ENCODE data around the gene TUBB1. TPM values are rescaled to one million over a fixed set of nuclear protein-coding genes. Genes with fewer than 3 reads are reported as not detected.

Gene TUBB1
- total RNA-seq, 1 donor from 2014 or later: not detected

DNA sequence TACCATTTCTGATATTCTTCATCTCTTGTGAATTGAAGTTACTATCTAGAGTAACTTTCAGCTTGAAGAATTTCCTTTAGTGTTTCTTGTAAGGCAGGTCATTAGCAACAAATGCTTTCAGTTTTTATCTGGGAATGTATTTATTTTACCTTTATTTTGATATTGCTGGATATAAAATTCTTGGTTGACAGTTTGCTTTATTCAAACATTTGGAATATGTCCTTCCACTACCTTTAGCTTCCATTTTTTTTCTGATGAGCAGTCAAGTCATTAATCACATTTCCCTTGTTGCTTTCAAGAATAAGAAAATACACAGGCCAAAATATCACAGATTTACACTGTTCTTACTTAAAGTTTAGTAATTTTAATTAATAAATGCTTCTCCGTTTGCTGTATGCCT, 43.9 kb upstream of the TUBB1 start:
- Mint-ChIP-seq H3K9me3 (peaks cover 16% of the 10 kb centered on the region), H3K36me3 (peaks cover 2% of the 10 kb centered on the region), H3K27me3 (ENCODE audit: insufficient read depth, low read depth) (peaks cover 11% of the 10 kb centered on the region), H3K4me3 (no peak overlapping the region), H3K27ac (no peak overlapping the region), H3K4me1 (peaks cover 7% of the 10 kb centered on the region)
- Histone ChIP-seq H3K4me1 (no peaks in the 10 kb centered on the region), H3K4me2 (no peak overlapping the region), H3K9me3 (ENCODE audit: low read depth) (no peaks in the 10 kb centered on the region), H3F3A (ENCODE audit: low read depth) (peaks cover 20% of the 10 kb centered on the region), H3K36me3 (no peaks in the 10 kb centered on the region), H2AFZ (replicated peaks) (no peak overlapping the region), H3K79me2 (ENCODE audit: low read depth) (no peaks in the 10 kb centered on the region), H3K27me3 (peaks cover 22% of the 10 kb centered on the region), H4K20me1 (ENCODE audit: low read depth) (no peaks in the 10 kb centered on the region), H3K4me3 (no peak overlapping the region), H3K27ac (no peak overlapping the region), H3K9ac (no peak overlapping the region)
- TF ChIP-seq EZH2phosphoT487 (IDR thresholded peaks at IDR 0.05): no peak
- no peak for TF ChIP-seq CTCF (IDR thresholded peaks at IDR 0.05)
- TF ChIP-seq EZH2 (IDR thresholded peaks at IDR 0.05): no peak
- no peak for DNase-seq (ENCODE audit: low spot score)

DNA sequence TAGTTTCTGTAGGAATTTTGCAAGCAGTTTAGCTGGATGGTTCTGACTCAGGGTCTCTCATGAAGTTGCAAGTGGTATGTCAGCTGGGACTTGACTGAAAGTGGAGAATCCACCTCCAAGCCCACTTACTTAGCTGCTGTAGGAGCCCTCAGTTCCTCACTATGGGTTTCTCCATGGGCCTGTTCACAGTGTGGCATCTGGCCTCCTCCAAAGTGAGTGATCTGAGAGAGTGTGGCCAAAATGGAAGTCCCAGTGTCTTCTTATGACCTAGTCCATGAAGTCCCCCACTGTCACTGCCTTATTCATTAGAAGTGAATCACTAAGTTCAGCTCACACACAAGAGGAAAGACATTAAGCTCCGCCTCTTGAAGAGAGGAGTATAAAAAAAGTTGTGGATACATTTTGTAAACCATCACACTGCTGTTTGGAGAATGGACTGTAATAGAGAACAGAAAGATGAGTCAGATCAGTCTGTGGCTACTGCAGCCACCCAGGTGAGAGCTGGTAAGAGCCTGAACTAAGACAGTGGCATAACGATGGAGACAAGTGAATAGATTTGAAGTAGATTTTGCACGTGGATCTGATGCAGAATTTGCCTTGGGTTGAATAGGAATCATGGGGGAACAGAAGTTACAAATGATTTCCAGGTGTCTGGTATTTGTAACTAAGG, 43.0 kb upstream of the TUBB1 start:
- Mint-ChIP-seq H3K4me3 (no peak overlapping the region), H3K36me3 (peaks cover 2% of the 10 kb centered on the region), H3K27ac (no peak overlapping the region), H3K4me1 (peaks cover 7% of the 10 kb centered on the region), H3K9me3 (peaks cover 14% of the 10 kb centered on the region), H3K27me3 (ENCODE audit: insufficient read depth, low read depth) (peaks cover 11% of the 10 kb centered on the region)
- H2AFZ ChIP-seq (replicated peaks): no peak overlapping the region
- H3K9ac ChIP-seq: no peak overlapping the region
- H3K4me2 ChIP-seq: no peak overlapping the region
- TF ChIP-seq EZH2 (IDR thresholded peaks at IDR 0.05): no peak
- no peak for TF ChIP-seq EZH2phosphoT487 (IDR thresholded peaks at IDR 0.05)
- no peak for TF ChIP-seq CTCF (IDR thresholded peaks at IDR 0.05)
- H3K27ac ChIP-seq: no peak overlapping the region
- no peak for DNase-seq (ENCODE audit: low spot score)
- no peaks in the 10 kb centered on the region for H4K20me1 ChIP-seq (ENCODE audit: low read depth)
- H3K4me3 ChIP-seq: no peak overlapping the region
- H3K36me3 ChIP-seq: no peaks in the 10 kb centered on the region
- H3K27me3 ChIP-seq: peaks cover 22% of the 10 kb centered on the region
- H3K4me1 ChIP-seq: no peaks in the 10 kb centered on the region
- H3K79me2 ChIP-seq (ENCODE audit: low read depth): no peaks in the 10 kb centered on the region
- peaks cover 23% of the 10 kb centered on the region for H3F3A ChIP-seq (ENCODE audit: low read depth)
- H3K9me3 ChIP-seq (ENCODE audit: low read depth): no peaks in the 10 kb centered on the region

- no peak overlapping the region for H3K27ac Mint-ChIP-seq
- Histone ChIP-seq H3K36me3 (no peaks in the 10 kb centered on the region), H3K79me2 (ENCODE audit: low read depth) (peaks cover 21% of the 10 kb centered on the region), H3K9me3 (ENCODE audit: low read depth) (no peaks in the 10 kb centered on the region), H3K4me2 (no peak overlapping the region), H3F3A (ENCODE audit: low read depth) (peaks cover 23% of the 10 kb centered on the region), H4K20me1 (ENCODE audit: low read depth) (peaks cover 3% of the 10 kb centered on the region), H3K27me3 (peaks cover 22% of the 10 kb centered on the region), H3K27ac (no peak overlapping the region), H3K4me1 (no peaks in the 10 kb centered on the region), H3K9ac (no peak overlapping the region), H3K4me3 (no peak overlapping the region), H2AFZ (replicated peaks) (no peak overlapping the region)
- peaks cover 16% of the 10 kb centered on the region for H3K4me1 Mint-ChIP-seq
- peaks cover 2% of the 10 kb centered on the region for H3K36me3 Mint-ChIP-seq
- TF ChIP-seq CTCF (IDR thresholded peaks at IDR 0.05) (no peak), EZH2phosphoT487 (IDR thresholded peaks at IDR 0.05) (no peak), EZH2 (IDR thresholded peaks at IDR 0.05) (no peak)
- DNase-seq (ENCODE audit: low spot score): no peak
- H3K4me3 Mint-ChIP-seq: peak overlapping the region; percentile 48
- H3K27me3 Mint-ChIP-seq (ENCODE audit: insufficient read depth, low read depth): peaks cover 11% of the 10 kb centered on the region
- peaks cover 14% of the 10 kb centered on the region for H3K9me3 Mint-ChIP-seq
Measured at GRCh38 chr20:58978351-58979190, 40.7 kb upstream of the TUBB1 start.
